Measurements from ENCODE around the gene SMG5. TPM values are rescaled to one million over a fixed set of nuclear protein-coding genes. Genes with fewer than 3 reads are reported as not detected.
"Not testable (repeated sequence)": the region's sequence is repeated elsewhere in the genome, so short reads cannot be mapped to it uniquely, and the experiment has no call there.

SMG5 gene
- total RNA-seq, 2 donors from 2014 or later: 59.0 to 79.2 TPM

- no peak for ATAC-seq
- peaks cover 10% of the 10 kb centered on the region for H3K4me1 Mint-ChIP-seq
- no peak for DNase-seq
- H3K27me3 Mint-ChIP-seq: no peaks in the 10 kb centered on the region
- H3K36me3 Mint-ChIP-seq (ENCODE audit: low read depth): peaks cover 2% of the 10 kb centered on the region
- H3K9me3 ChIP-seq (ENCODE audit: control insufficient read depth, low read length, poor library complexity, severe bottlenecking): no peaks in the 10 kb centered on the region
- H3K27ac Mint-ChIP-seq: peak overlapping the region; percentile 54
- H3K4me3 Mint-ChIP-seq: peak overlapping the region; percentile 19
These were observed 52.2 kb downstream of the SMG5 start for GRCh38 chr1:156230473-156230837.

- Mint-ChIP-seq H3K27ac (peak overlapping the region; percentile 54), H3K36me3 (ENCODE audit: low read depth) (peaks cover 5% of the 10 kb centered on the region), H3K4me3 (peak overlapping the region; percentile 19), H3K27me3 (no peaks in the 10 kb centered on the region), H3K4me1 (peaks cover 13% of the 10 kb centered on the region)
- no peaks in the 10 kb centered on the region for H3K9me3 ChIP-seq (ENCODE audit: control insufficient read depth, low read length, poor library complexity, severe bottlenecking)
- DNase-seq (no peak), ATAC-seq (no peak)
These were observed 52.7 kb downstream of the SMG5 start for GRCh38 chr1:156229809-156230472.

GRCh38 chr1:156228501-156228900 lies 54.1 kb downstream of the SMG5 start:
- no peak for DNase-seq
- Mint-ChIP-seq H3K36me3 (ENCODE audit: low read depth) (peaks cover 8% of the 10 kb centered on the region), H3K4me1 (peaks cover 15% of the 10 kb centered on the region), H3K27ac (no peak overlapping the region), H3K27me3 (no peaks in the 10 kb centered on the region), H3K4me3 (no peak overlapping the region)
- H3K9me3 ChIP-seq (ENCODE audit: control insufficient read depth, low read length, poor library complexity, severe bottlenecking): no peaks in the 10 kb centered on the region
- no peak for ATAC-seq

GRCh38 chr1:156226782-156227181 lies 55.8 kb downstream of the SMG5 start:
- Mint-ChIP-seq H3K4me3 (no peak overlapping the region), H3K4me1 (peaks cover 27% of the 10 kb centered on the region), H3K27me3 (no peaks in the 10 kb centered on the region), H3K36me3 (ENCODE audit: low read depth) (peaks cover 12% of the 10 kb centered on the region), H3K27ac (no peak overlapping the region)
- ATAC-seq (no peak), DNase-seq (no peak)
- H3K9me3 ChIP-seq (ENCODE audit: control insufficient read depth, low read length, poor library complexity, severe bottlenecking): no peaks in the 10 kb centered on the region

GRCh38 chr1:156226116-156226538 lies 56.5 kb downstream of the SMG5 start:
- H3K4me3 Mint-ChIP-seq: no peak overlapping the region
- H3K27me3 Mint-ChIP-seq: no peaks in the 10 kb centered on the region

GRCh38 chr1:156225677-156226014 lies 57.0 kb downstream of the SMG5 start:
- no peaks in the 10 kb centered on the region for H3K9me3 ChIP-seq (ENCODE audit: control insufficient read depth, low read length, poor library complexity, severe bottlenecking)
- Mint-ChIP-seq H3K27ac (no peak overlapping the region), H3K4me1 (peaks cover 36% of the 10 kb centered on the region), H3K27me3 (no peaks in the 10 kb centered on the region), H3K4me3 (no peak overlapping the region), H3K36me3 (ENCODE audit: low read depth) (peaks cover 21% of the 10 kb centered on the region)
- DNase-seq: no peak
- no peak for ATAC-seq

More at GRCh38 chr1:156226116-156226538, 56.5 kb downstream of the SMG5 start:
- no peak for DNase-seq
- H3K27ac Mint-ChIP-seq: no peak overlapping the region
- H3K4me1 Mint-ChIP-seq: peaks cover 34% of the 10 kb centered on the region
- peaks cover 18% of the 10 kb centered on the region for H3K36me3 Mint-ChIP-seq (ENCODE audit: low read depth)
- ATAC-seq: no peak
- no peaks in the 10 kb centered on the region for H3K9me3 ChIP-seq (ENCODE audit: control insufficient read depth, low read length, poor library complexity, severe bottlenecking)

- peaks cover 45% of the 10 kb centered on the region for H3K4me1 Mint-ChIP-seq
These were observed 60.5 kb downstream of the SMG5 start for GRCh38 chr1:156221986-156222692.

GRCh38 chr1:156220226-156220625 lies 62.4 kb downstream of the SMG5 start:
- Mint-ChIP-seq H3K27me3 (no peaks in the 10 kb centered on the region), H3K4me1 (peaks cover 38% of the 10 kb centered on the region), H3K27ac (peak overlapping the region; percentile 77), H3K4me3 (no peak overlapping the region), H3K36me3 (ENCODE audit: low read depth) (peaks cover 17% of the 10 kb centered on the region)
- DNase-seq (no peak), ATAC-seq (no peak)
- no peaks in the 10 kb centered on the region for H3K9me3 ChIP-seq (ENCODE audit: control insufficient read depth, low read length, poor library complexity, severe bottlenecking)

More at GRCh38 chr1:156221986-156222692, 60.5 kb downstream of the SMG5 start:
- peak overlapping the region; percentile 5 for H3K4me3 Mint-ChIP-seq
- ATAC-seq (no peak), DNase-seq (no peak)
- no peaks in the 10 kb centered on the region for H3K27me3 Mint-ChIP-seq
- H3K36me3 Mint-ChIP-seq (ENCODE audit: low read depth): peaks cover 19% of the 10 kb centered on the region
- H3K27ac Mint-ChIP-seq: peak overlapping the region; percentile 77
- no peaks in the 10 kb centered on the region for H3K9me3 ChIP-seq (ENCODE audit: control insufficient read depth, low read length, poor library complexity, severe bottlenecking)

GRCh38 chr1:156217871-156218270 lies 64.8 kb downstream of the SMG5 start:
- peaks cover 44% of the 10 kb centered on the region for H3K4me1 Mint-ChIP-seq

GRCh38 chr1:156216361-156217086 lies 66.1 kb downstream of the SMG5 start:
- not testable (repeated sequence) for H3K27ac Mint-ChIP-seq; ATAC-seq; H3K9me3 ChIP-seq (ENCODE audit: control insufficient read depth, low read length, poor library complexity, severe bottlenecking); H3K4me3 Mint-ChIP-seq; H3K36me3 Mint-ChIP-seq (ENCODE audit: low read depth); H3K27me3 Mint-ChIP-seq; DNase-seq
- H3K4me1 Mint-ChIP-seq: peaks cover 40% of the 10 kb centered on the region

More at GRCh38 chr1:156217871-156218270, 64.8 kb downstream of the SMG5 start:
- Mint-ChIP-seq H3K27me3 (no peaks in the 10 kb centered on the region), H3K27ac (peak overlapping the region; percentile 71), H3K4me3 (peak overlapping the region; percentile 81), H3K36me3 (ENCODE audit: low read depth) (peaks cover 11% of the 10 kb centered on the region)
- peak; percentile 17 for ATAC-seq
- no peaks in the 10 kb centered on the region for H3K9me3 ChIP-seq (ENCODE audit: control insufficient read depth, low read length, poor library complexity, severe bottlenecking)
- DNase-seq: no peak

GRCh38 chr1:156214024-156214748 lies 68.4 kb downstream of the SMG5 start:
- no peaks in the 10 kb centered on the region for H3K9me3 ChIP-seq (ENCODE audit: control insufficient read depth, low read length, poor library complexity, severe bottlenecking)
- Mint-ChIP-seq H3K36me3 (ENCODE audit: low read depth) (peaks cover 3% of the 10 kb centered on the region), H3K27me3 (no peaks in the 10 kb centered on the region), H3K27ac (peak overlapping the region; percentile 97), H3K4me1 (peaks cover 31% of the 10 kb centered on the region), H3K4me3 (peak overlapping the region; percentile 94)
- DNase-seq: no peak
- no peak for ATAC-seq

- peak overlapping the region; percentile 94 for H3K4me3 Mint-ChIP-seq
- peaks cover 30% of the 10 kb centered on the region for H3K4me1 Mint-ChIP-seq
- ATAC-seq (no peak), DNase-seq (no peak)
- peaks cover 7% of the 10 kb centered on the region for H3K36me3 Mint-ChIP-seq (ENCODE audit: low read depth)
- H3K27me3 Mint-ChIP-seq: no peaks in the 10 kb centered on the region
- peak overlapping the region; percentile 97 for H3K27ac Mint-ChIP-seq
- H3K9me3 ChIP-seq (ENCODE audit: control insufficient read depth, low read length, poor library complexity, severe bottlenecking): no peaks in the 10 kb centered on the region
These were observed 69.0 kb downstream of the SMG5 start for GRCh38 chr1:156213644-156213966.

All from T-helper 17 cell (primary cell).